HG03045 (cell line): ENCODE data around the gene ACOT11.

ENCODE experiments used
- ATAC-seq: cut with Tn5 transposase; IDR thresholded peaks from one replicate; pipeline ENCODE4 v1.9.1; 2021; ENCODE audit warnings: mild to moderate bottlenecking, moderate library complexity; ENCODE audit not compliant: unreplicated experiment

Gene ACOT11

GRCh38 chr1:54583871-54584270, 35.8 kb downstream of the ACOT11 start:
- ATAC-seq, result no peak

DNA sequence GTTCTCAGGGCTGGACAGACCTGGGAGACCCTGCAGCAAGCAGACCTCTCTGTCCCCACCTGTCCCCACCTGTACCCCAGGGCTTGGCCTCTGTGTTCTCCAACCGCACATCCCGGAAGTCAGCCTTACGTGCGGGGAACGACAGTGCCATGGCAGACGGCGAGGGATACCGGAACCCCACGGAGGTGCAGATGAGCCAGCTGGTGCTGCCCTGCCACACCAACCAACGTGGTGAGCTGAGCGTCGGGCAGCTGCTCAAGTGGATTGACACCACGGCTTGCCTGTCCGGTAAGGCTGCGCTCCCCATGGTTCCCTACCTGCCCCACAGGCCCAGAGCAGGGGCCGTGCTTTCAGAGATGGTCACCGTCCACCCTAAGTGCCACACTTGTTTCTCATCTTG, 36.5 kb downstream of the ACOT11 start:
- ATAC-seq, result no peak

DNA sequence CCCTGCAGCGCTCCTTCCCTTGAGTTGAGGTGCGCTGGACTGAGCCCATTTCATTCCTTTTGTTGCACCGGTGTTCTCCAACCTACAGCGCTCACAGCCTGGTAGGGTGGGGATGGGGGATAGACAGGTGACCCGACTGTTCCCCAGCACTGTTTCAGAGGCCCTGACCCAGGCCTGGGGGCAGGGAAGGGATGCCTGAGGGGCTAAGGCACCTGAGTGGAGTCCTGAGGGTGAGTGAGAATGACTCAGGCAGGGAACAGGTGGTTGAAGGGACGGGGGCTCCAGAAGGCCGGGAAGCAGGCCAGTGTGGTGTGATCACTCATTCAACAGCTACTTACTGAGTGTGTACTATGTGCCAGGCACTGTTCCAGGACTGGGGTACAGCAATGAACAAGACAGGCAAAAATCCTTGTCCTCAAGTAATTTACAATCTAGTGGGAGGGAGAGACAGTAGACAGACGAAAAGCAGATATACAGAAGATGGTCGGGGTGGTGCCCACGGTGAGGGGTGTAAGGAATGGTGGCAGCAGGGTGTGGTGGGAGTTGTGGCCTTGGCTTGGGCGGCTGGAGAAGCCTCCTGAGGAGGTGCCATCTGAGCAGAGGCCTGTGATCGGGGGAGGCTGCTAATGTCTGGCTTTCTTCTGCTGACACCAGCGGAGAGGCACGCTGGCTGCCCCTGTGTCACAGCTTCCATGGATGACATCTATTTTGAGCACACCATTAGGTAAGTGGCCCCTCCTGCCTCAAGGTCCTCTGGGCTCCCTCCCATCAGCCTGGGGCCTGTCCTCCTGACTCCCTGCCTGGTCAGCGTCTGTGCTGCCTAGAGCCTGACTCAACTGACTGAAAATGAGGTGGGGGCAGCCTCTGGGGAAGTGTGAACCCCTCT, 37.4 kb downstream of the ACOT11 start:
- ATAC-seq, result no peak

DNA sequence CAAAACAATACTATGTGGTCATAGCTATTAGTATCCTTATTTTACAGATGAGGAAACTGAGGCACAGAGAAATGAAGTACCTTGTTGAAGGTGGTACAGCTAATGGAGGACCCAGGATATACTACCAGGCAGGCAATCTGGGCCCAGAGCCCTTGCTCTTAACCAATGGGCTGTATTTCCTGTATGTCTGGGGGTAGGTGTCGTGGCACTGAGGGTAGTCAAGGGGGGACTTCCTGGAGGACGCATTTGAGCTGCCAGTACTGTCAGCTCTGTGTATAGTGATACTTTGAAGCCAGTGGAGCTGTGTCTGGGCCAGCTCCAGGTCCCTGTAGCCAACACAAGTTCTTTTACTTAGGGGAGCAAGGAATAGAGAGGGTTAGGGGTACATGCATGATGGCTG, 40.3 kb downstream of the ACOT11 start:
- ATAC-seq, result no peak

- no peak for ATAC-seq
Observed at GRCh38 chr1:54591127-54591756, 43.2 kb downstream of the ACOT11 start.

DNA sequence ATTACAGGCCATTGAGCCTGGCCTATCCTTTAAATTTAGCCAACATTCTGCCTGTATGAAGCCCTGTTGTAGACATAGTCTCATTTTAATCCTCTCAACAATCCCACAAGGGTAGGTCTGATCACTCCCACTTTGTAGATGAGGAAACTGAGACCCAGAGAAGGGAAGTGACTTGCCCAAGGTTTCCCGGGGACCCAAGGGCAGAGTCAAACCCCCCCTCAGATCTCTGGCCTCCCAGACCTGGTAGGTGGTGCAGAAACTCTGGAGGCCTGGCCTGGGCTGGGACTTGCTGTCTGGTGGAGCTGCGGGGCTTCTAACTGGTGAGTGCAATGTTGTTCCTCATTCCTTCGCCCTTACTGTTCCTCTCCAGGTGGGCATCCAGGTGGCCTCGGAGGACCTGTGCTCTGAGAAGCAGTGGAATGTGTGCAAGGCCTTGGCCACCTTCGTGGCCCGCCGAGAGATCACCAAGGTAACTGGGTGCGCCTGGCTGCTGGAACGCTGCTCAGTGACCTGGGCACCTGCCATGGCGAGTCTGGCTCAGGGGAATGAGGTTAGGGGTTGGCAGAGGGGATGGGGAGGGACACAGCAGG, 45.6 kb downstream of the ACOT11 start:
- no peak for ATAC-seq

- no peak for ATAC-seq
Observed at GRCh38 chr1:54594463-54594862, 46.4 kb downstream of the ACOT11 start.

- ATAC-seq, result no peak
Observed at GRCh38 chr1:54595956-54596498, 48.0 kb downstream of the ACOT11 start.

- no peak for ATAC-seq
Observed at GRCh38 chr1:54596756-54597155, 48.7 kb downstream of the ACOT11 start.

GRCh38 chr1:54597455-54598030, 49.5 kb downstream of the ACOT11 start:
- no peak for ATAC-seq

DNA sequence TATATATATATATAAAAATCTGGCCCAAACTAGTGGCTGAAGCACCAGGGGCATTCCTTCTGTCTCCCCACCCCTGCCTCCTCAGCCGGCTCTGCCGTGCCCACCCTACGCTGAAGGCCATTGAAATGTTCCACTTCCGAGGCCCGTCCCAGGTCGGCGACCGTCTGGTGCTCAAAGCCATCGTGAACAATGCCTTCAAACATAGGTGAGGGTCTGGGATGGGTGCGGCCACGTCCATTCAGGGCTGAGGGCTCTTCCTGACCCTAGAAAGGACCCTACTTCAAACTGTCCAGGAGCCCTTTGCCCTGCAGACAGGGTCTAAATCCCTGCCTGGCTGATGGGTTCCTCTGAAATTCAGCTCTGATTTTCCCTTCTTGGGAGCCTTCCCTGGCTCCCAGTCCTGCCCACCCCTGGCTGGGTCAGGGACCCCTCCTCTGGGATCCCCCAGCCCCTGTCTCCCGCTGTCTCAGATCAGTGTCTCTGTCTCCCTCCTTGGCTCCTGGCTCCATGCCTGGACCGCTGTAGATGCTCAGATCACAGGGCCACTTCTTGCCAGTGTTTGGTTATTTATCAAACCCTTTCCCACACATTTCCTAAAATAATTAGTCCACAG, 51.3 kb downstream of the ACOT11 start:
- no peak for ATAC-seq

- no peak for ATAC-seq
Observed at GRCh38 chr1:54600947-54601721, 53.1 kb downstream of the ACOT11 start.

DNA sequence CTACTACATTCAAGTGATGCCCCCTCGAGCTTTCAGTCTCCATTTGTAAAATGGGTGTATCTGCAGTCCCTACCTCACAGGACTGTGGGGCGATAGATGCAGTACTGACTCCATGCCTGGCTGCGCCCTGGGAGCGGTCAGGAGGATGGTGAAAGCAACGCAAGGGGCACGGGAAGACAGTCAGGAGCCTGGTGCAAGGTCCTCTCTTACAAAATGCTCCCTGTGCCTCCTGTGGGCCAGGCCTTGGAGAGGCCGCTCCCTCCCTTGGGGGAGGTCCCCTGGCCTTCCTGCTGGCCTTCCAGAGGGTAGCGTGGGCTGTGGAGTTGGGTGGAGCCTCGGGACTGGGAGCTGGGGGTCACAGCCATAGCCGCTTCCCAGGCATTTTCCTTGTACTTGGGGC, 53.7 kb downstream of the ACOT11 start:
- ATAC-seq, result no peak

GRCh38 chr1:54602554-54602953, 54.5 kb downstream of the ACOT11 start:
- ATAC-seq, result no peak

DNA sequence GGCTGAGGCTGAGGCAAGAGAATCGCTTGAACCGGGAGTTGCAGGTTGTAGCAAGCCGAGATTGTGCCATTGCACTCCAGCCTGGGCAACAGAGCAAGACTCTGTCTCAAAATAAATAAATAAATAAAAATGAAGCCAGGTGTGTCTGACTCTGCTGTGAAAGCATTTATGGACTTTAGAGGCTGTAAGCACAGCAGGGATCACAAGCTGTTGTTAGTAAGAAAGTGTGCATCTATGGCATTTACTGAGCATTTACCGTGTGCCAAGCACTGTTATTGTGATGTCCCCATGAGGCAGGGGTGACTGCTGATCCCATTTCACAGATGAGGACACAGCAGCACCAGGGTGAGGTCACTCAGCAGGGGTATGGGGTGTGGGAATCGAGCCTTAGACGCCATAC, 55.2 kb downstream of the ACOT11 start:
- no peak for ATAC-seq

GRCh38 chr1:54604051-54604450, 56.0 kb downstream of the ACOT11 start:
- no peak for ATAC-seq

- ATAC-seq, result no peak
Observed at GRCh38 chr1:54604572-54605370, 56.7 kb downstream of the ACOT11 start.

DNA sequence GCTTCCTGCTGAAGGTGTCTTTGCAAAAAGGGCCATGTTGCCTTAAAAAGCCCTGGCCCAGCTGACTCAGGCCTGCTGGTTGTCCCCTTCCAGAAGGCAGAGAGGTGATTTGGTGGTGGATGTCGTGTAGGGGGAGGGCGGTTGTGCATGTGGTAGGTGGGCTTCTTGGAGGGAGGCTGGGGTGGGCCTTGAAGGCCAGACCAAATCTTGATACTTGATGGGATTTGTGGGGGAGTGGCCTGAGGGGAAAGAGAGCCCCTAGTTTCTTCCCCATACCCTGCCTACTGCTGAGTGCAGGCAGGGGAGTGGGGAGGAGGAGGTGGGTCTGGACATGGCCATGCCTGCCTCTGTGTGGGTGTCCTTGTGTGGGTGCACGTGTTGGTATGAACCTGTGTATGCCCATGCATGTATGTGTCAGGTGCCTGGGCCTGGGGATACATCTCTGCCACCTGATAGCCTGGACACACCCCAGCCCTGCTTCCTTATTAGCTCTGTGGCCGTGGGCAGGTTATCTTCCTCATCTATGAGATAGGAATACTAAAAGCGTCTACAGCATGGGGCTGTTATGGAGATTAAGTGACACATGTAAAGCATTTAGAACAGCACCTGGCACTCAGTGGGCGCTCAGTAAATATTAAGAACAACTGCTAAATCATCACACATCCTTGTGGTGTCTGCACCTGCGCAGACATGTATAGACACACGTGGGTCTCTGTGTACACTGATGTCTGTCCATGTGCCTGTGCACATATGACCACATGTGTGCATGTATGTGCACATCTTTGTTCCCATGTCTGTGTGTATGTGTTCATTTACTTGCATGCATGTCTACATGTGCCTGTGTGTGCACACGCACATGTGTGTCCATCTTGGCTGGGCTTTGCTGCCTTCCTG, 58.3 kb downstream of the ACOT11 start:
- no peak for ATAC-seq

DNA sequence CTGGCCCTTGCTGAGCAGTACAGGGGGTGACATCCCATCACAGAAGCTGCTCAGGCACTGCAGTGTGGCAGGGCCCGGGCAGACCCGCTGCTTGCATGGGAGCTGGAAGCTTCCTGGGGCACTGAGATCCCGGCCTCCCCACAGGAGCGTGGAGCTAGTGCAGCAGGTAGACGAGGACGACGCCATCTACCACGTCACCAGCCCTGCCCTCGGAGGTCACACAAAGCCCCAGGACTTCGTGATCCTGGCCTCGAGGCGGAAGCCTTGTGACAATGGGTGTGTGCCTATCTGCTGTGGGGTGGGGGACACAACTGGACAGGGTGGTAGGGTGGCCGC, 58.9 kb downstream of the ACOT11 start:
- ATAC-seq, result no peak
